Measurements from ENCODE around the gene DIP2B.
"Not testable (repeated sequence)": the region's sequence is repeated elsewhere in the genome, so short reads cannot be mapped to it uniquely, and the experiment has no call there.

DIP2B gene

GRCh38 chr12:50521781-50522180, 17.0 kb downstream of the DIP2B start:
- not testable (repeated sequence) for DNase-seq

- DNase-seq, result no peak
These were observed 19.0 kb downstream of the DIP2B start for GRCh38 chr12:50523772-50524171.

- DNase-seq, result no peak
These were observed 19.8 kb downstream of the DIP2B start for GRCh38 chr12:50524621-50525020.

DNA sequence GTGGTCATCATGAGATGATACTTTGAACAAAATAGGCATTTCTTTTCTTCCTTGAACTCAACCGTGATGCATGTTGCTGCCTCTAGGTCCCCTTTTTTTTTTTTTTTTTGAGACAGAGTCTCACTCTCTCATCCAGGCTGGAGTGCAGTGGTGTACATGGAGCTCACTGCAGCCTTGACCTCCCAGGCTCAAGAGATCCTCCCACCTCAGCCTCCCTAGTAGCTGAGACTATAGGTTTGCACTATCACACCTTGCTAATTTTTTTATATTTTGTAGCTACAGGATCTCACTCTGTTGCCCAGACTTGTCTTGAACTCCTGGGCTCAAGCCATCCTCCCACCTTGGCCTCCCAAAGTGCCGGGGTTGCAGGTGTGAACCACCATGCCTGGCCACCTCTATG, 20.6 kb downstream of the DIP2B start:
- no peak for DNase-seq

GRCh38 chr12:50527359-50527726, 22.6 kb downstream of the DIP2B start:
- DNase-seq, result no peak

GRCh38 chr12:50528800-50529199, 24.0 kb downstream of the DIP2B start:
- no peak for DNase-seq

- no peak for DNase-seq
These were observed 24.6 kb downstream of the DIP2B start for GRCh38 chr12:50529345-50529744.

DNA sequence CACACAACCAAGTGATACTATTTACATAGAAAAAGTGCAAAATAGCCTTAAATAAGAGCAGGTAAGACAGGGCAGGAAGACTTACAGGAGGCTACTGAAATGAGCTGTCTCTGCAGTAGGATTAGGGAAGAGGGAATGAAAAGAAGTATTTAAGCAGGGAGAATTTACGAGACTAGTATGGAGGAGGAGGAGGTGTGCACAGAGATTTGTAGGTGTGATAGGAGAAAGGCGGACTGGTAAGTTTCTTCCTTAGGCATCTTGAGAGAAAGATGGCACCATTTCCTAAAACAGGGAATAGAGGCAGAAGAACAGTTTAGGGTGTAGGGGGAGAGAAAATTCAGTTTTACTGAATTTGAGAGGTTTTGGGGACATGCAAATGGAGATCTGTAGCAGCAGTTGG, 25.7 kb downstream of the DIP2B start:
- DNase-seq, result no peak

DNA sequence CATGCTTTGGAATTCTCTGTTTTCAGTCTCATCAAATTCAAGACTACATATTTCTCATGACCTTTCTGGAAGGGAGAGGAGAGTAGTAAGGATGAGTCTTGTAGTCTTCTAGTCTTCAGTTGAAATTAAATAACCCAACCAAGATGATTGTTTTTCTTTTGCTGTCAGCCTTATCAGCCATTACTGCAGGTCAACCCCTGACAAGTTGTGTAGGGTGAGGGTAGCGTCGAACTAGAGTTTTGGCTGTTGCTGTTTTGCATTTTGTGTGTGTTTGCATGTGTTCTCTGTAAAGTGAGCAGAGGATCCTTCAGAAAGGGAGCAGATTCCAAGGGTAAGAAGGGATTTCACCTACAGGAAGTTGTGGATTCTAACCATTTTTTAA, 28.4 kb downstream of the DIP2B start:
- DNase-seq, result no peak

- no peak for DNase-seq
These were observed 29.2 kb downstream of the DIP2B start for GRCh38 chr12:50533971-50534370.

DNA sequence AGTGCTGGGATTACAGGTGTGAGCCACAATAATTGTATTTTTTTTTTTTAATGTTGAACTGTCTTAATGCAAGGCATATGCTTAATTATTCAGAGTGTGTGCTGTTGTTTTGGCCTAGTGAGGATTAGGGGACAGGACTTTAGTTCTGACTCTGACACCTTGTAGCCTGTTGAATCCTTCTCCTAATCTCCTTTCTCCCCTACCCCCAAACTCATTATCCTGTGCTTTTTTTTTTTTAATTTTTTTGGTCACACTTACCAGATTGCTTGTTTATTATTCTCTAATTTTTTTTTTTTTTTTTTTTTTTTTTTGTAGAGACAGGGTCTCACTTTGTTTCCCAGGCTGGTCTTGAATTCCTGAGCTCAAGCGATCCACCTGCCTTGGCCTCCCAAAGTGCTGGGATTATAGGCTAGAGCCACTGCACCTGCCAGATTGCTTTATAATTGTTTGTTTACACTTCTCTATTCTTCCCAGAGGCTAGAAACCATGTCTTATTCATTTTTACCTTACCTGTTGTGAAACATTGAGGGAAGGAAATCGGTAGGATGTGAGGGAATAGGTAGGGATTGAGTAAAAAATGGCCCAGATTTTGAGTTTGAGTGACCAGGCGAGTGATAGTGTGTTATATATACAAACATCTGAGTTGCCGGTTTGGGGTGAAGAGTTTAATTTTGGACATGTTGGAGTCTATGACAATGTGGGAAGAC, 32.2 kb downstream of the DIP2B start:
- DNase-seq, result no peak

DNA sequence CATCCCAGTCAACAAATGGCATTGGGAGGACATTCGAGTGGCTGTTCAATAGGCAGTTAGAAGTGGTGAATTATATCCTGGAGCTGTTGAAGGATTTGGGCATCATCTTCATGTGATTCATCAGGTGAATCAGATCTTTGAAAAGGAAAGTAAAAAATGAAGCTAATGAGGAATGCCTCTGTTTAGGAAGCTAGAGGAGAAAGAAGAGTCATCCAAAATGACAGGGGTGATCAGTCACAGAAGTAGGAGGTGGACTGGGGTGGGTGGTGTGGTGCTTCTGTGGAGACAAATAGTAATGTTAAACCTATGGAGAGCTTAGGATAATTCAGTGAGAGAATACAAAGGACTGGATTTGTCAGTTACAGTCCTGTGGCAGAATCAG, 32.7 kb downstream of the DIP2B start:
- no peak for DNase-seq

GRCh38 chr12:50538182-50538581, 33.4 kb downstream of the DIP2B start:
- no peak for DNase-seq

DNA sequence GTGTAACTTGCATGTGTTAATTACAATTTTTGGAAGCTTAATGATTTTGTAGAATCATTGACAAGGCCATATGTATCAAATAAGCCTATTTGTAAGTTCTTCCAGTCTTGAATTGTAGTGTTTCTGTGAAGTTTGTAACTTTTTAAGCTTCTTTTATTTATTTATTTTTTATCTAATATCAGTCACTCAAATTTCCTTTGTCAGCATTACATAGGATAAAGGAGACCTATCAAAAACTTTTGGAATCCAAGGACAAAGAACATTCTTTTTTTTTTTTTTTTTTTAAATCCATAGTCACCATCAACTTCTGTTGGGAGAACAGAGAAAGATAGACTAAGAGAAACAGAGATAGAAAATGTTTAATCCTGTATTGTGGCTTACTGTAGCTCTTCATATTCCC, 36.4 kb downstream of the DIP2B start:
- no peak for DNase-seq

DNA sequence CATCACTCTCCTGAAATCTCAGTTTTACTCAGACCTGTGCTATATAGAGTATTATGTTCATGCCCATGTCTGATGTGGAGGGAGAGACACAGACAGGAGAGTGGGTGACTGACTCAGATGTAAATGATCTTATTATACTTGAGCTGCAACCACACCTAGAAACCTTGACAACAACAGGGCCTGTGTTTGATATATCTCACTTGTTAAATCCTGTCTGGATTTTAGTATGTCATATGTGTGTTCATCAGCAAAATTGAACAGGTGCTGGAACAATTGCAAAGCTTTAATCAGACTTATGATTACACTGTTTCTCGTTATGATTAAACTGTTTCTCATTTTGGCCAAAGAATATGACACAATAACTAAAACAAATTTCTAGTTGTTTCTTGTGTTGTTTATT, 37.7 kb downstream of the DIP2B start:
- no peak for DNase-seq

GRCh38 chr12:50543188-50543587, 38.4 kb downstream of the DIP2B start:
- not testable (repeated sequence) for DNase-seq

DNA sequence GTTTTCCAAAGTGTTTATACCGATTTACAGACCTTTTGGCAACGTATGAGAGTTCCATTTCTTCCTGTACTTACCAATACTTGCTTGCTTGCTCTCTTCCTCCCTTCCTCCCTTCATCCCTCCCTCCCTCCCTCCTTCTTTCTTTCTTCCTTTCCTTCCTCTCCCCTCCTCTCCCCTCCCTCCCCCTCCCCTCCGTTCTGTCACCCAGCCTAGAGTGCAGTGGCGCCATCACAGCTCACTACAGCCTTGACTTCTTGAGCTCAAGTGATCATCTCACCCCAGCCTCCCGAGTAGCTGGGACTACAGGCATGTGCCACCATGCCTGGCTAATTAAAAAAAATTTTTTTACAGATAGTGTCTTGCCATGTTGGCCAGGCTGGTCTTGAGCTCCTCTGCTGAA, 40.4 kb downstream of the DIP2B start:
- no peak for DNase-seq

- DNase-seq, result no peak
These were observed 41.0 kb downstream of the DIP2B start for GRCh38 chr12:50545786-50546185.

DNA sequence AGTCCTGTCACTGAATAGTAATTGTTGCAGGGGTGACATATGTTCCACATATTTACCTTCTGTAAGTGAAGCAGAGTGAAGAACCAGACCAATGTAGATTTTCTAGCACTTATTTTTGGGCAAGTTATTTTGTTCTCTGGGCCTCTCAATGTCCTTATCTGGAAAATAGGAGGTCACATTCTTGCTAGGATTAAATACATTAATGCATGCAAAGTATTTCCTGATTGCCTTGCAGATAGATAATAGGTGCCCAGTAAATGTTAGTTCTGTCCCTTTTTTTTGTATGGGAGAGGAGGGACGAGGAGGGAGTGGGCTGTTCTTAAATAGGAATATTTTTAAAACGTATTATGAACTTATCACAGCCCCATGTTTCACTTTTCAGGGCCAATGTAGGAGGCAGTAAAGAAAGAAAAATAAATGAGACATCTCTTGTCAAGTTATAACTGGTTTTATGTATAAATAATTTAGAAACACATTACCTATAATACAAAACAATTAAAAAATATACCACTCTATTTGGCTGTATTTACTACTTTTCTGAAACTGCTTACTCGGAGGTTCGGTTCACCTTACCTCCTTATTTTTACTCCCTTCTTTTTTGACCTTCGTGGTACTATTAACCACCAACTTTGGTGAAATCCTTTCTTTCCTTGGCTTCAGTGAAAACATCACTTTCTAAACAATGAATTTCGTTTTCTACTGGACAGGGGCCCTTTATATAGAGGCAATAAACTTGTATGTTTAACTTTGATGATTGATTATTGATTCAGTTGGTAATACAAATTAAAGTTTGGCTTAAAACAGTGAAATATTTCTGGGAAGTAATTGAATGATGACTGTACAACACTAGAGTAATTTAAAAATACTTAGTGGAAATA, 41.9 kb downstream of the DIP2B start:
- DNase-seq, result no peak

GRCh38 chr12:50547742-50548141, 43.0 kb downstream of the DIP2B start:
- DNase-seq, result no peak

DNA sequence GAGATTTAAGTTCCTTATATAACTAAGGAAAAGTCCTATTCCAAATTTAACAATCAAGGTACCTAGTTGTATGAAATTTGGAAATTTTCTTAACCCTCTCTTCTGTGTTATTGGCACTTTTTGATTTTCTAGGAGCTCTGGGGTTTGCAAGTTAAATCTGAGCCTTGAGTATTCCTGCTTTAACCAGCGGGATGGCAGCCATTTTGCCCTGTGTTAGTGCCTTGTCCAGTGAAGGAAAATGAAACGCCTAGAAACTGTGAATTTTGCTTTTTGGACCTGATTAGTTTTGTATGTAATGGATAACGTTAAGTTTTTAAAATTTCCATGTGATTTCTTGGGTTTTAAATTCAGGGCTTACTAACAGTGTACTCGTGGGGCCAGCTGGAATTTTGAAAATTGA, 45.1 kb downstream of the DIP2B start:
- no peak for DNase-seq

DNA sequence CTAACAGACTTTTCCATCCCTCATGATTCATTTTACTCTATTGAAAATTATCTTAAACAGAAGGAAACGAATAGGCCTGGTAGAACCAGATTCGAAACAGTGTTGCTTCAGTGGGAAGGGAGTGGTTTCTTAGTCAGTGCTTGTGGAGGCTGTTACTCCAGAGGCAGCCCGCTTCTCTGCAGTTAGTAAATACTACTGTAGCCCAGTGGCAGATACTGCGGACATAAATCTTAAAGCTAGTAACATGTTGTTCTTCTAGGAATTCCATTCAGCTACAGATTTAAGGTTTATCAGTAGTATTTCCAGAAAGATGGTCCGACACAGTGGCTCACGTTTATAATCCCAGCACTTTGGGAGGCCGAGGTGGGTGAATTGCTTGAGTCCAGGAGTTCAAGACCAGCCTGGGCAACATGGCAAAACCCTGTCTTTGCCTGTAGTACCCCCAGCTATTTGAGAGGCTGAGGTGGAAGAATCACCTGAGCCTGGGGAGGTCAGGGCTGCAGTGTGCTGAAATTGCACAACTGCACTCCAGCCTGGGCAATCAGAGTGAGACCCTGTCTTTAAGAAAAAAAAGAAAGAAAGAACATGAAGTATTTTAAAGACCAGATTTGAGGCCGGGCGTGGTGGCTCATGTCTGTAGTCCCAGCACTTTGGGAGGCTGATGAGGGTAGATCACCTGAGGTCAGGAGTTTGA, 45.9 kb downstream of the DIP2B start:
- no peak for DNase-seq

DNA sequence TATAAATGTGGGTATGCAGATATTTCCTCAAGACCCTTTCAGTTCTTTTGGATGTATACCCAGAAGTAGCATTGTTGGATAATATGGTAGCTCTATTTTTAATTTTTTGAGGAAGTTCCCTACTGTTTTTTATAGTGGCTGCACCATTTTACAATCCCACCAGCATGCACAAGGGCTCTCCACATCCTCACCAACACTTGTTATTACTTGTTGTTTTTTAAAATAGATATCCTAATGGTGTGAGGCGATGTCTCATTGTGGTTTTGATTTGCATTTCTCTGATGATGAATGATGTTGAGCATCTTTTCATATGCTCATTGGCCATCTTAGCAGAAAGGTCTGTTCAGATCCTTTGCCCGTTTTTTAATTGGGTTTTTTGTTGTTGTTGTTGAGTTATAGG, 47.1 kb downstream of the DIP2B start:
- DNase-seq, result no peak

DNA sequence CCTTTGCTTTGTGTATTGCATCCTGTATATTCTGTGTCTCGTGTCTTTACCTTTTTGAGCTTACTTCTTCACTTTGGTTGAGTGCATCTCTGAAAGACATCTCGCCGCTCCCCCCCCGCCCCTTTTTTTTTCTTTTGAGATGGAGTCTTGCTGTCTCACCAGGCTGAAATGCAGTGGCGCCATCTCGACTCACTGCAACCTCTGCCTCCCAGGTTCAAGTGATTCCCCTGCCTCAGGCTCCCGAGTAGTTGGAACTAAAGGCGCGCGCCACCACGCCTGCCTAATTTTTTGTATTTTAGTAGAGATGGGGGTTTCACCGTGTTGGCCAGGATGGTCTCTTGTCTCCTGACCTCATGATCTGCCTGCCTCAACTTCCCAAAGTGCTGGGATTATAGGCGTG, 49.9 kb downstream of the DIP2B start:
- no peak for DNase-seq

Measured in CD4-positive, alpha-beta T cell treated with Interleukin-15 for 1 hour (primary cell).